T-helper 22 cell (primary cell): Measurements from ENCODE around the gene PEX7.
"Not testable (repeated sequence)": the region's sequence is repeated elsewhere in the genome, so short reads cannot be mapped to it uniquely, and the experiment has no call there.

Experiments
- DNase-seq: peaks from one replicate; pipeline ENCODE4 v3.0.0-alpha.2; 2020; ENCODE audit warnings: low read depth

Gene PEX7

DNA sequence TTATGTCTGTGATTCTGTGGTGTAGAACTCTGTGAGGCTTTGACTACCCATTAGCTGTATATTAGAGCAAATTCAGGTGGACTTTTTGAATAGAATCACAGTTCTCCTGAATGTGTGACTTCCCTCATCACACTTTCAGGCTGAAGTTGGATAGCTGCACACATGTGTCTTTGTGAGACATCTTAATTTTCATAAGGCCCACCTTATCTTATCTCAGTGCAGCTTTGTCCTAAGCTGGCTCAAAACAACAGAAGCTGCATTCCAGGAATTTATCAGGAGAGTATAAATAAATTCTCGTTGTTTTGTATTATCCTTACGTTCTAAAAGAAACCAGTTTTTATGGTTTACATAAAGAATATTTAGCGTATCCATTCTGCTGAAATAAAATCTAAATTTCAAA is 73.5 kb downstream of the PEX7 start:
- DNase-seq = no peak

DNA sequence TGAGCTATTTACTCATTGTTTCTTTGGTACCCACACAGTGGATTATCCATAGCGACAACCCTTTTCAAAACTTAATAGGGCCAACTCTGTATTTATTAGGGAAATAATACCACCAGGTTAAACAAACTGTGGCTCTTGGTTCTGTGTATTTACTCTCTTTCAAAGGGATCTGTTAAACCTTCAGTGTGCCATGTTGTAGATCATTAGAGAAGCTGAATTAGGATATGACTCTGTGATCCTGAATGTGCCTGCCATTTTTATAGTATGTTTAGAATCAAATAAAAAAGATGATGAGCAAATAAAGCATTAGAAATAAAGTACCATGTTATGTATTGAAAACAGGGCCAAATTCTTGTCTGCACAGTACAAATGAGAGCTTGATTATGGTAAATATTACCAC is 74.7 kb downstream of the PEX7 start:
- no peak for DNase-seq

GRCh38 chr6:136901212-136901784 is 78.9 kb downstream of the PEX7 start:
- no peak for DNase-seq

DNA sequence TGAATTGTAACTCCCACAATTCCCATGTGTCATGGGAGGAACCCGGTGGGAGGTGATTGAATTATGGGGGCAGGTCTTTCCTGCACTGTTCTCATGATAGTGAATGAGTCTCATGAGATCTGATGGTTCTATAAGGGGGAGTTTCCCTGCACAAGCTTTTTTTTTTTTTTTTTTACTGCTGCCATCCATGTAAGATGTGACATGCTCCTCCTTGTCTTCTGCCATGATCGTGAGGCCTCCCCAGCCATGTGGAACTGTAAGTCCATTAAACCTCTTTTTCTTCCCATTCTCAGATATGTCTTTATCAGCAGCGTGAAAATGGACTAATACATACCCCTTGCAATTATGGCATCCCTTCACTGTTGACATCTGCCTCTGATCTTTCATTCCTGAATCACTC is 82.1 kb downstream of the PEX7 start:
- not testable (repeated sequence) for DNase-seq

- no peak for DNase-seq
Observed at GRCh38 chr6:136914947-136915346, 92.6 kb downstream of the PEX7 start.

DNA sequence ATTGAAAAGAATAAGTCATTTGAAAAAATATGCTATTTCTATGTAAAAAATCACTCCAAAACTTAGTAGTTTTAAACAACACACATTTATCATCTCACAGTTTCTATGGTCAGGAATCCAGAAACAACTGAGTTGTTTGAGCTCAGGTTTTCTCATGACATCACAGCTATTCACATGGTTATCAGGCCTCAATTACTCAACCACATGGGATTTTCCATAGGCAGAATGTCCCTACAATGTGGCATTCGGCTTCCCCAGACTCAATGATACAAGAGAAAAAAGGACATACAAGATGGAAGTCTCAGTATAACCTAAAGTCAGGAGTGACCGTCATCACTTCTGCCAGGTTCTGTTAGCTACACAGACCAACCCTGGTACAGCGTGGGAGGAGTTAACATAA is 96.3 kb downstream of the PEX7 start:
- DNase-seq = no peak

GRCh38 chr6:136920216-136920615 is 97.8 kb downstream of the PEX7 start:
- DNase-seq = no peak

GRCh38 chr6:136920671-136921380 is 98.4 kb downstream of the PEX7 start:
- no peak for DNase-seq

DNA sequence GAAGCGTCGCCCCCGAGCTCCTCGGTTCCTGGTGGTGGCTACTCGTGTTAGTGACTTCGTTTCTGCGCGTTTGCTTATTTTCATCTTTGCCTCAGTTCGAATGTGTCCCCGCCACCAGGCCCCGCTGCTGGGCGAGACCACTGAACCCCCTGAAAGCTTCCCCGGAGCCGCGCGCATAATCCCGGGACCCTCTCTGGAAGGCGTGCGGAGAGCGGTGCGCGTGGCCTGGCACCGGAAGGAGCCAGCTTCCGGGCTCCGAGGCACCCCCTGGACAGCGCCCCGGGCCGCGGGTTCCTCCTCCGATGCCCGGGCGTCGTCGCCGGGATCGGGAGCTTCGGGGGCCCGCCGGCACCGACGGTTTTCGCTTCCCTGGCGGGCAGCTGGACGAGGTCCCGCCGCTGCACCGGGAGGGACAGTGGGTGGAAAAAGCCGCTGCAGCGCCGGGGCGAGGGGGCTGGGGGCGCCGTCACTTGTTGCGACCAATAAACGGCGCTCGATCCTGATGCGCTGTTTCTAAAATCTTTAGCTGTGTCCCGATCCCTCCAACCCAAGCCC is 99.1 kb downstream of the PEX7 start:
- DNase-seq = no peak

DNA sequence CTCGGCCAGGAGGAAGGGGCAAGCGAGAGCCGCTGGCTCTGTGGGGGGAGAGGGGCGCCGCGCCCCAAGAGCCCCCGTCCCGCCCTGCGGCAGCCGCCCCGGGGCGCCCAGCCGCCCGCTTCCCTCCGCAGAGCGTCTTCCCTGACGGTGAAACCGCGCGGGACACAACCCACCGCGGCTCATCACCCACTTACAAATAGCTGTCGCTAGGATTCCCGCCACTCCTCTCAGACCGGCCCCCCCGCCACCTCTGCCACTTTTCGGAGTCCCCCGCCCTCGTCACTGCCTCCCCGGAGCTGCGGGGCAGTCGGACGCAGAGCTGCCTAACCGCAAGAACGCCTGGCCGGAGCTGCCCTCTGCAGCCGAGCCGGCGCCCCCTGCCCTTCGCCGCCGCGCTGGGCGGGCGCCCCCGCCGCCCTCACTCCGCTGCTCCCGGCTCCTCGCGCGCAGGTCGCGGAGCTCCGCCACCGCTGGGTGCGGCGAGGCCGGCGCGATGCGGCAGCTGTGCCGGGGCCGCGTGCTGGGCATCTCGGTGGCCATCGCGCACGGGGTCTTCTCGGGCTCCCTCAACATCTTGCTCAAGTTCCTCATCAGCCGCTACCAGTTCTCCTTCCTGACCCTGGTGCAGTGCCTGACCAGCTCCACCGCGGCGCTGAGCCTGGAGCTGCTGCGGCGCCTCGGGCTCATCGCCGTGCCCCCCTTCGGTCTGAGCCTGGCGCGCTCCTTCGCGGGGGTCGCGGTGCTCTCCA is 99.7 kb downstream of the PEX7 start, which contains the start of gene SLC35D3:
TSS of gene SLC35D3 (plus strand) at position 366 of the 749 bp plus-strand sequence. CDS start at position 494, 128 bp downstream.
- no peak for DNase-seq

DNA sequence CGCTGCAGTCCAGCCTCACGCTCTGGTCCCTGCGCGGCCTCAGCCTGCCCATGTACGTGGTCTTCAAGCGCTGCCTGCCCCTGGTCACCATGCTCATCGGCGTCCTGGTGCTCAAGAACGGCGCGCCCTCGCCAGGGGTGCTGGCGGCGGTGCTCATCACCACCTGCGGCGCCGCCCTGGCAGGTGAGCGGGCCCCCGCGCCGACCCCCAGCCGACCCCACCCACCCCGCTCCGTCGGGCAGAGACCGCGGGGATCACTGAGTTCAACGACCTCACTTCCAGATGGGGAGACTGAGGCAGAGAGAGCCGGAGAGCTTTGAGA is 100.3 kb downstream of the PEX7 start:
- DNase-seq = no peak

- DNase-seq = no peak
Observed at GRCh38 chr6:136923116-136923953, 100.9 kb downstream of the PEX7 start.

DNA sequence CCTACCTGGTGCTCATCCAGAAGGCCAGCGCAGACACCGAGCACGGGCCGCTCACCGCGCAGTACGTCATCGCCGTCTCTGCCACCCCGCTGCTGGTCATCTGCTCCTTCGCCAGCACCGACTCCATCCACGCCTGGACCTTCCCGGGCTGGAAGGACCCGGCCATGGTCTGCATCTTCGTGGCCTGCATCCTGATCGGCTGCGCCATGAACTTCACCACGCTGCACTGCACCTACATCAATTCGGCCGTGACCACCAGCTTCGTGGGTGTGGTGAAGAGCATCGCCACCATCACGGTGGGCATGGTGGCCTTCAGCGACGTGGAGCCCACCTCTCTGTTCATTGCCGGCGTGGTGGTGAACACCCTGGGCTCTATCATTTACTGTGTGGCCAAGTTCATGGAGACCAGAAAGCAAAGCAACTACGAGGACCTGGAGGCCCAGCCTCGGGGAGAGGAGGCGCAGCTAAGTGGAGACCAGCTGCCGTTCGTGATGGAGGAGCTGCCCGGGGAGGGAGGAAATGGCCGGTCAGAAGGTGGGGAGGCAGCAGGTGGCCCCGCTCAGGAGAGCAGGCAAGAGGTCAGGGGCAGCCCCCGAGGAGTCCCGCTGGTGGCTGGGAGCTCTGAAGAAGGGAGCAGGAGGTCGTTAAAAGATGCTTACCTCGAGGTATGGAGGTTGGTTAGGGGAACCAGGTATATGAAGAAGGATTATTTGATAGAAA is 101.7 kb downstream of the PEX7 start:
- DNase-seq = no peak

DNA sequence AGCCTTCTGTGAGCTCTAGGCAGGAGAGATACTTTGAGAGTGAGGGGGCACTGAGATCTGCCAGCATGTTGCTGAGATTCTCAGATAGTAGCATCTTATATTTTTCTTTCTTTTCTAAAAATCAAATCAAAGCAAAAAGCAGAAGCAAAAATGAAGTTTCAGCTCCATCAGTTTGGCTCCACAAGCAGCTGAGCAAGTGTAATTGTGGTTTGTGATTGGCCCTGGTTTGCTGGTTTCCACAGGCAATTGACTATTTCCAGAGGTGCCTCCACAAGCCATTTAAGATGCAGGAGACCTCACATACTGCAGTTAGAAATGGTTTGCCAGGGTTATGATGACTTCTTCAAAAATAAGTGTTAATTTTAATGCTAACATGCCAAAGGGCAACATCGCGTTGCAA is 104.0 kb downstream of the PEX7 start:
- no peak for DNase-seq

- no peak for DNase-seq
Observed at GRCh38 chr6:136927292-136927691, 104.9 kb downstream of the PEX7 start.

DNA sequence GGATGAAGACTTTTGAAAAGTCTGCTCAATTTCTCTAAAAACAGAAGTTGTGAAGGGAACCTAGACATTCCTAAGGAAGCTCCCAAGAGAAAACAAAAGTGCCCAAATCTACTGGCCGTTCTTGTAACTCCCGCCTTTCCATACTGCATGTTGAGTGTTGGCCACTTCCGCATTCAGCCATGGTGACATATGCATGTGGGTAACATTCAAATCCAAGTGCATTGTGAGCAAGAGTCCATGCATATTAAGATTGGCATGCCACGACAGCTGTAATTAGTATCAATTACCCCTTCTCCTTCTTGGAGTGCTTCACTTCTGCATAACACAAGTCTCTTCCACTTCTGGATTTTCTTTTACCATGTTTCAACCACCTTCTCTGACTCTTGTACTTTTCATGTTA is 108.1 kb downstream of the PEX7 start:
- DNase-seq = no peak

- no peak for DNase-seq
Observed at GRCh38 chr6:136932599-136932998, 110.2 kb downstream of the PEX7 start.

DNA sequence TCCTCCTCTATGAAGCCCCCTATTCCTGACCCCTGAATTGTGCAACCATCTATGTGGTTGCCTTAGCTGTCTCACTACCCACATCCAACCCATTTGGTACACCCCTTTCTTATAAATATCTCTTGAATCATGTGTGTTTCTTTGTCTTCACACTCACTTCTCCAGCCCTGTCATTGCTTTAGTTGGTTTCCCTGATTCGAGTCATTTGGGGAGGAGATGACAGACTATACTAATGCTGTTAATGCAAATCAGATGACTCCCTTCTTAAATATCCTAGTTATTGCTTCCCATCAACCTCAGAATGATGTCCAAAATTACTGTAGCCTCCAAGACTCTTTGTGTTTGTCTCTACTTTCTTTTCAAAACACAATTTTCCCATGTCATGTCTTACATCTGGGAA is 122.7 kb downstream of the PEX7 start:
- no peak for DNase-seq

DNA sequence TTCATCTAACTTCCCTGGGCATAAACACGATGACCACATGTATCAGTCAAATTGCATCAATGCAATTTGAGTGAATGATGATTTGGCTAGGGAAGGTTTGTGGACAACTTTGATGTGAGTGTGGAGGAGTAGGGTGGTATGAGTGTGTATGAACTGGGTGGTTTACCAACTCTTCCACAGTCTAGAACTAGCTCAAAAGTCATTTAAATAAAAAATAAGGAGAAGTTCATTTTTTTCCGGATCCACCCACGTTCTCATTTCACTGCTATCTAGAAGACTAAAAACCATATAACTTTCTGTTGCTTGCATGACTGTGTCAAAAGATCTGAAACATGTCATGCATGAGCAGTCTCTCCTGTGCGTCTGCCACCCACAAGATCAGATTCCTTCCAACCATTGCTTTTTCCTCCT is 123.3 kb downstream of the PEX7 start:
- DNase-seq = no peak

GRCh38 chr6:136947037-136947436 is 124.6 kb downstream of the PEX7 start:
- no peak for DNase-seq

GRCh38 chr6:136949957-136950356 is 127.6 kb downstream of the PEX7 start:
- not testable (repeated sequence) for DNase-seq
